GM19397 (cell line): ENCODE data around the gene TTLL11.
"Not testable (repeated sequence)": the region's sequence is repeated elsewhere in the genome, so short reads cannot be mapped to it uniquely, and the experiment has no call there.

Source experiments
- ATAC-seq: cut with Tn5 transposase; IDR thresholded peaks from one replicate; pipeline ENCODE4 v1.9.1; 2021; ENCODE audit warnings: mild to moderate bottlenecking, moderate library complexity; ENCODE audit not compliant: unreplicated experiment

Gene TTLL11

DNA sequence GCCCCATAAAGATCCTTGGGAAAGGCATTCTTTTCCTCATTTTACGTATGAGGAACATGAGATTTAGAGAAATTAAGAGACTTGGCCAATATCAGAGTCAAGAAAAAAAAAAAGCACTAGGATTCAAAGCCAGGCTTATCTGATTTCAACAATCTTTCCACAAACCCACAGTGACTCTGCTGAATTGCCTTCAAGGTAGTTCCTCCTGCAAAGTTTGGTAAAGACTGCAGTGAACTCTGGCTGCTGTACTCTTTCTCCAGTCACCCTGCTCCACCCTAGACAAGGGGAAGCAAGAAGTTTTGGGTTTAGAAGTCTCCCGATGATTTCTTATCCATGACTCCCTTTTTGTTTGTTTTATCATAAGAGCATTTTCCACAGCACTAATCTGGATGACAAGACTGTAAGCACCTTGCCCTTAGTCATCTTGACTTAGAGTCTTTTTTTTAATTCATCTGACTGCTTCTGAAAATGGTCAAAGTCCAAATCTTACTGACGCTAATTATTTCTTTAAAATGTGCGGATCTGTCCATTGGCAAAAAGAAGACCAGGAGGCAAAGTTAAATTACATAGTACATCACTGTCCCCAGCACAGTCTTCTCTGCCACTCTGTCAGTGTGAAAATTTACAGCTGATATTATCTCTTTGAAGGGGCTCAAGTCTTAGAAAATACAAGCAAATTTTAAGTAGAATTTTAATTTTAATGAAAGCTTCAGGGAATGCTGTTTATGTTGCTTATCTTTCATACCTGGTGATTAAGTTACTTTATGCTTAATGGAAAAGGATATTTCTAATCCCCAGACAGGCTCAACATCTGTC is 180.1 kb downstream of the TTLL11 start:
- no peak for ATAC-seq

DNA sequence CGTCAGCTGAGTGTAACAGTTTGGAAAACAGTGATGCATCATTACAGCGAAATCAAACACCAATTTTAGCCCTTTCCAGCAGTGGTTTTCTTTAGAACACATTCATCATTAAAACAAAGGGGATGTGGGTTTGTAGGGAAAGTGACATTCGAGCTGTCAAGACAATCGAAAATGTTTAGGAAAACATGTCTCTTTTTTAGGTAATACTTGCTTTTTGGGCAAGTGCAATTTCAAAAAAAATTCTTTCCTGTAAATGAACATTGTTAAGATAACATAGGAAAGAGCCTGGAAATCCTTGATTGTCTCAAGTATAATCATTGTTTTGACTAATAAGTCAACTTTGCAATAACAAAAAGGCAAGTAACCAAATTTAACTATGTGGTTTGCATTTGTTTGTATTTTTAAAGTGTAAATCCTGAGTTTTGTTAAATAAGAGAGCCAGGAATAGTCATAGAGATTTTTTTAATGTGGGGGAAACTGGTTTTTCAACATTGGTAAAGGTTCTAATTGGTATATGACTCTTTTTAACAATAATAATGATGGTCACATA is 182.5 kb downstream of the TTLL11 start:
- ATAC-seq = no peak

- no peak for ATAC-seq
Observed at GRCh38 chr9:121909111-121909510, 184.0 kb downstream of the TTLL11 start.

- ATAC-seq = no peak
Observed at GRCh38 chr9:121906074-121906870, 186.8 kb downstream of the TTLL11 start.

GRCh38 chr9:121902461-121903135 is 190.5 kb downstream of the TTLL11 start:
- ATAC-seq = no peak

DNA sequence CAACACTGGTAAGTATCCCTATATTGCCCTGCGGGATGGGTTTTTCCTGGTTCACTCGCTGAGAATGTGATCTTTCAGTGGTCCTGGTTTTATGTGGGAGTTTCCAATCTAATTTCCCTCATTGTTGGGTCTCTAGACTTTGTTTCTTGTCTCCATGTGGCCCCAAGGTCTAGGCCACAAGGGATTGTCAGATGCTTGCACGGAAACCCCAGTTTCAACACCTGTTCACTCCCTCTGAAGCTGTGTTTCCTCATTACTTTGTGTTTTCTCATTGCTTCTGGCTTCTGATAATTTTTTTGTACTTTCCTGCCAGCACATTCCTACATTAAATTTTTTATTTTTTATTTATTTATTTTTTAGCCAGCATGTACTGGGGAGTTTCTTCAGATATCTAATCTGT is 191.5 kb downstream of the TTLL11 start:
- no peak for ATAC-seq

GRCh38 chr9:121900163-121900562 is 192.9 kb downstream of the TTLL11 start:
- ATAC-seq = no peak

GRCh38 chr9:121898856-121899255 is 194.3 kb downstream of the TTLL11 start:
- ATAC-seq = no peak

DNA sequence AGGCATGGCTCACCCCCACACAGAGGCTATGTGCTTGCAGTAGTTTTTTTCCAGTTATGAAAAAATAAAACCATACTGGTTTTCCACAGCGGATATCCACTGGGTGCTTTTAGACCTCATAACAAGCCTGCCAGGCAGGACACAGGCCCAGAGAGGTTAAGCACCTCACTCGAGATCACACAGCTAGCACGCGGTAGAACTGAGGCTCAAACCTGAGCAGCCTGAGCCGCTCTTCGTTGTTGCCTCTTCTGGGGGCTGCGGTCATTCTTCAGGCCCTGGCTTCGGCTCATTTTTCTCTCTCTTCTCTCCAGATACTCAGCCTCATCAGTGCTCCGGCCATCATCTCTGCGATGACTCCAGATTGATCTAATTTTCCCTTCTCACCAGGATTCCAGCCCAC is 196.0 kb downstream of the TTLL11 start:
- ATAC-seq = no peak

- ATAC-seq = no peak
Observed at GRCh38 chr9:121896545-121896943, 196.6 kb downstream of the TTLL11 start.

- no peak for ATAC-seq
Observed at GRCh38 chr9:121895818-121896544, 197.1 kb downstream of the TTLL11 start.

- no peak for ATAC-seq
Observed at GRCh38 chr9:121895358-121895757, 197.8 kb downstream of the TTLL11 start.

DNA sequence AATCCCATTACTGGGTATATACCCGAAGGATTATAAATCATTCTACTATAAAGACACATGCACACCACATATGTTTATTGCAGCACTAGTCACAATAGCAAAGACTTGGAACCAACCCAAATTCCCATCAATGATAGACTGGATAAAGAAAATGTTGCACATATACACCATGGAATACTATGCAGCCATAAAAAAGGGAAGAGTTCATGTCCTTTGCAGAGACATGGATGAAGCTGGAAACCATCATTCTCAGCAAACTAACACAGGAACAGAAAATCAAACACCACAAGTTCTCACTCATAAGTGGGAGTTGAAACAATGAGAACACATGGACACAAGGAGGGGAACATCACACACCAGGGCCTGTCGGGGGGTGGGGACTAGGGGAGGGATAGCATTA is 198.7 kb downstream of the TTLL11 start:
- not testable (repeated sequence) for ATAC-seq

DNA sequence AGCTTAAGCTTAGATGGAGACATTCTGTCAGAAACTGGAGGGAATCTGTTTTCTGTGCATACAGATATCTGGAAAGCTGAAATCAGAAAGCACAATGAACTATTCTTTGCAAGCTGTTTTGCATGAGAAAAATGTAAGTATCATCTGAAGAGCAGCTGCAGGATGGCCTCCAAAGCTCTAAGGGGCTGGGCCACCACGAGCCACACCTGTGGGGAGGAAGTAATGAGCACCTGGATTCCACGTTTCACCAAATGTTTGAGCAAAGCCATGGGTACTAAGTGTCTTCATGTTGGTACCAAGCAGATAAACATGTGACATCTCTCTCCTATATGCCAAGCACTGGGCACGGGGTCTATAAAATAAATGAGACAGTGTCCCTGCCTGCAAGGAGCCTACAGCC is 199.3 kb downstream of the TTLL11 start:
- no peak for ATAC-seq

DNA sequence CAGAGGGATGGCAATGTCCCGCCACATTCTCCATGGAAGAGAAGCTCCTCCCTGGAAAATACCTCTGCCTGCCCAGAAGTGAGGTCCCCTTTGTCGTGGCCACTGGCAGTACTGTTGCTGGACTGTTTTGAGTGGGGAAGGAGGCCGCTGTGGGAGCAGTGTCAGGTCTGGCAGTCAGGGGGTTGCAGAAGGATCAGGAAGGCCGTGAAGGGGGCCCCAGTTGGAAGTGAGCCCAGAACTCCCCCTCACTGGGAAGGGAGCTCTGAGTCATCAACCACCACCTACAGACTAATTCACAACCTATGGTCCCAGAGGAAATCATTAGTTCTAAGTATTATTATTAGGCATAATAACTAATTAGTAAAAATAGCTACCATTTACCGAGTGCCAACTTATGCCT is 200.4 kb downstream of the TTLL11 start:
- ATAC-seq = no peak

DNA sequence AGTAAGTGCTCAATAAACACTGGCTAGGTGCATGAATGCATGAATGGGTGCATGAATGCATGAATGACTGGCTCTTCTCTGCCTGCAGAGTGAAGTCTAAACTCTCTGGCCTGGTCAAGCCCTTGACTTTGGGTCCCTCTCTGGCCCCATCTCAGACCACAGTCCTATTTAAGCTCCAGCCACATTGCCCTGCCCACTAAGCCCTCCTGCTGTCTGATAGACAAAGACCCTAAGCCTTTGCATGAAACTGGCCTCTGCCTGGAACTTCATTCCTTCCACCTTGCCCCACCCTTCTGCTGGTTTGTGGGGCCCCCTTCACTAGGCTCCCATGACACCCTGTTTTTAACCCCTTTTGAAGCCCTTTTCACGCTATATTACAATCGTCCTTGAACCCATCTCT is 202.4 kb downstream of the TTLL11 start:
- no peak for ATAC-seq

GRCh38 chr9:121889990-121890563 is 203.0 kb downstream of the TTLL11 start:
- no peak for ATAC-seq

DNA sequence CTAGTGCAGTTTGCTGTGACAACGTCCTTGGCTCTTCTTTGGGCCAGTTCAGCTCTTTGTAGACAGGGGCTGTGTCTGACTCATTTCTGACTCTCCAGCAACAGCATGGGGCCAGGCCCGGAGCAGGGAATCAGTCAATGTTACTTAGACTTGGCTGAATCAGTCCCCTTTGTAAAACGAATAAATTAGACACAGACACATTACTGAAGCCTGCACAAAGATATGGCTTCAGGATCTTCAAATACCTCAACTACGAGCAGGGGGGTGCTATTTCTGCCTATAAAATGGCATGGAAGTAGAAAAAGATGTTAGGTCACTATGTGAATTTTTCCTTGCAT is 204.7 kb downstream of the TTLL11 start:
- no peak for ATAC-seq

DNA sequence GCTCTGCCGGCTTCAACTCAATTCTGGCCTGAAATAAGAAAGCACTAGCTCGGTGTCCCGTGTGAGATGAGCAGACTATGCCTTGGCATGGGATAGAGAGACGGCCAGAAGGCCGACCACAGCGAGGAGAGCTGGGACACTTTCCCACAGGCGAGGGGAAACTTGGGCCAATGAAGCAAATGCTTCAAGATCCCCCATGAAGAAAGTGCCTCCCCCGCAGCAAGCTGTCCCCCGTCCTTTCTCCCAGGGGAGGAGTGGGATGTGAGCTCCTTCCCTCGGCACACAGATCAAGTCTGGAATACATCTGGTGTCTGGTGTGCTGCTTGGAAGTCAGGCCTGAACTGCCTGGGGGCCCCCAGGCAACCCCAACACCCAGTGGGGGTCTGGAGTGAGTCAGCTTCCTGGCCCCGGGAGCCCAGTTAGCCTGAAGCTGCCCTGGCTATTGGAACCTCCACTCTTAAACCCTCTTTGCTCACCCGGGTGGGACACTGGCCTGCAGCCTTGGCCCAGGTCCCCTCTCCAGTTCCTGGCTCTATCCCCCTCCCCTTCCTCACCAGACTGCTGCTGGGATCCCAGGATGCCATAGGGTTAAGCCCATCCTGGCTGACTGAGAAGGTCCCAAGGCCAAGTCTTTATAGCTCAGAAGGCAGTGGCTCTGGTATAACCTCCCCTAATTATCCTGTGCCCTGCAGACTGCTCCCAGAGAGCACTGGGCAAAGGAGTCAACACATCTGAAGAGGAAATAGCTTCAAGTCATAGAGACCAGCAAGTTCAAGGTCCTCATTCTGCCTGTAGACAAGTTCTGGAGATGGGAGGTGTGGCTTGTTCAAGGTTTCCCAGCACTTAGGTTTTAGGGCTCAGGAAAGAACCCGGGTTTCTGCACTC is 205.3 kb downstream of the TTLL11 start:
- no peak for ATAC-seq
